IPS DF 4.7 (cell line): ENCODE results near the gene DROSHA.
"Not testable (repeated sequence)": the region's sequence is repeated elsewhere in the genome, so short reads cannot be mapped to it uniquely, and the experiment has no call there.

Experiments
- DNase-seq: peaks from one replicate; pipeline ENCODE4 v3.0.0-alpha.2; 2013; ENCODE audit warnings: low spot score; ENCODE audit errors: extremely low read depth

Gene DROSHA

GRCh38 chr5:31380049-31380448 lies 151.8 kb downstream of the DROSHA start:
- no peak for DNase-seq

- no peak for DNase-seq
Measured at GRCh38 chr5:31378838-31379237, 153.1 kb downstream of the DROSHA start.

GRCh38 chr5:31378136-31378535 lies 153.8 kb downstream of the DROSHA start:
- DNase-seq: no peak

DNA sequence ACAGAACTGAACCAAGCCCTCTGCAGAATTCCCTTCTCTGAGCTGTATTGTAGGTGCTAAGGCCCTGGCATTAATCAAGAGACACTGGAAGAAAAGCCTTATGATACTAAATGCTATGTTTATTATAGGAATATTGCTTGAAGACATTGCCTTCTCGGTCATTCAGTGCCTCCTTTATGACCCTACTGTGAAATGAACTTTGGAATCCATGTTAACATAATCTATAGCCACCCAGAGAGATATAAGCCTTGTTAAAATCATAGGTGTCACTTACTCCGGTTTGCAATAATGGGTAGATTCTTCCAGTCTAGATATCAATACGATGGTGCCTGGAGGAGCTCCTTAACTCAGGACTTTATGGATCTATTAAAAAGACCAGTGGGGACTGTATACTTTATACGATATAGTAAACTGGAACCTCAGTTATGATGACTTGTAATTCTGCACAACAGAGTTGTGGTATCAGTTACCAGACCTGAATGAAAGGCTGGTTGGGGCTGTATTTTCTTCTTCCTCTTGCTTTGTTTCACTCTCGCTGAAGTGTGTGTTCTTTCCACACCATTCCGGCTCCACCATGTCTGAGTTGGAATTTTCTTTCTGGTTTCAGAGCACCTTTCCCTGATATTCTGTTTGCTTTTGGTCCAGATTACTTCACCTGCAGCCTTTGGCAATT lies 154.5 kb downstream of the DROSHA start:
- DNase-seq: no peak

DNA sequence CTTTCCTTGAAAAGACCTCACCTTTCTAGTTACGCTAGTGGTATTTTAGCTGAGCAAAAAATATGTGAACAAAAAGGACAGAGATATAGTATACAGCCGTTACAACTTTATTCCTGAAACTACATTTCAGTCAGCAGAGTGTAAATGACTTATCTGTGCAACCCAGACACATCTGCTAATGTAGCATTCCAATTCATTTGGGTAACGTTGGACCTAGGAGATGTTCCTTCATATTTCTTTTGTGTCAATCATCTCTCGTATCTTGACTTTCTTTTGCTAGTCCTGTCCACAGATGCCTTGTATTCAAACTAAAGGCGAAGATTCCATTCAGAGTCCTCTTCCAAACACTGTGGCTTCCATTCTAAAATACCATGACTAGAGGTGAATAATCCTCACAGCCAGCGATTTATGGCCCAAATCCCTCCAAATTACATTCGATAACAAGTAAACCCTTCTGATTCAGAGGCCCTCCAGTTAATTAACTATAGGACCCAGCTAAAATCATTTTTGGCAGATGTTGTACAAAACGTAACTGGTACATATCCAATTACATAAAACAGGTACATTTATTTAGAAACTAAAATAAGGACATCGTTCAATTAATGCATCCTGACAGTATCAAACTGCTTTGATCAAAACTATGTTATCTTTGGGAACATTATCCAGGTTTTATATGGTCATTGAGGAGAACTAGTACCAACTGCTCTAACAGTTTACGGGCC lies 155.7 kb downstream of the DROSHA start:
- DNase-seq: no peak

DNA sequence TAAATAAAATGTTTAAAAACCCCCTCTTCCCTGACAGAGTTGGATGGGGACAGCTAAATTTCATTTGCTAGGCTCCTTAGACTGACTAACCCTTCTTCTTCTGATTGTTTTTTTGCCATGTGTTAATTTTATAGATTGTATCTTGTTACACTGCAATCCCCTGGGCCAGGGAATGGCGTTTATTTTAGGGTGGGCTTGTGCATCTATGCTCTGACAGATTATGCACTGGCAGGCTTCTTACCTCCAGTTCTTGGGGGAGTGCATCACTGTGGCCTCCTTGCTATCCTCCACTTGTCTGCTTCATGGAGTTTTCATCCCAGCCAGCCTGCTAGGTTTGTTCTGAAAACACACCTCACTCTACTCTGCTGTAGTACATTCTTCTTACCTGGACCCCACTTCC lies 159.8 kb downstream of the DROSHA start:
- no peak for DNase-seq

DNA sequence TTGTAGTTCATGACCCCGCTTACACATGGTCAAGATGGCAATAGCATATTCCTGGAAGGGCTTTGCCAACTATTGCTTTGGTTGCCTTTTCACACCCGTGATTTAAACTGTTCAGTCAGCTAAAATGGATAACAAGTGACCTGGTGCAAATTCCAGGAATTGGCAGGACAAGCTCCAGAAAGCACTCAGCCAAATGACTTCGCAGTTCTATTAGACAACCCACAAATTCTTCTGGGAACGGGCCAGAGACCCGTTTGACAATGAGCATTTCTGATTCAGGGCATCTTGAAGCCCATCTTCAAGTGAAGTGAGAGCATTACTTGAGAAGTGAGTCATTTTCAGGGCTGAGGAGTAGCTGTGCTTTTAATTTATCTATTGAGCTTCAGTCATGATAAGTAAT lies 165.0 kb downstream of the DROSHA start:
- no peak for DNase-seq

DNA sequence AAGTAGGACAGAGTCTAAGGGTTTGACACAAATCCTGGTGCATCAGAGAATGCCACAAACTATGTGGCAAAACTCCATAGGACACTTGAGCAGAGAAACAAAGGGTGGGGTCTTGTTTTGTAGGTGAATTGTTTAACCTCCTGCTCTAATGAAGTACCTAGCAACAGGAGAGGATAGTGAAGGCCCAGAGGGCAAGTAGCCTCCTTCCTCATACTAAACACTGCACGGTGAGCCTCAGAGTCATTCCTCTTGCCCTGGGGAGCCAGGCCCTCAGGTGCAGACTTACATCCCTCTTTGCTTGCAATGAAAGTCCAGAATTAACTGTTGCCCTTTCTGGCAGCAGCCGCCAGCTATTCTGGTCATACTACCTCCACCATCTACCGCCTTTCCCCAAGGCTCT lies 166.1 kb downstream of the DROSHA start:
- no peak for DNase-seq

DNA sequence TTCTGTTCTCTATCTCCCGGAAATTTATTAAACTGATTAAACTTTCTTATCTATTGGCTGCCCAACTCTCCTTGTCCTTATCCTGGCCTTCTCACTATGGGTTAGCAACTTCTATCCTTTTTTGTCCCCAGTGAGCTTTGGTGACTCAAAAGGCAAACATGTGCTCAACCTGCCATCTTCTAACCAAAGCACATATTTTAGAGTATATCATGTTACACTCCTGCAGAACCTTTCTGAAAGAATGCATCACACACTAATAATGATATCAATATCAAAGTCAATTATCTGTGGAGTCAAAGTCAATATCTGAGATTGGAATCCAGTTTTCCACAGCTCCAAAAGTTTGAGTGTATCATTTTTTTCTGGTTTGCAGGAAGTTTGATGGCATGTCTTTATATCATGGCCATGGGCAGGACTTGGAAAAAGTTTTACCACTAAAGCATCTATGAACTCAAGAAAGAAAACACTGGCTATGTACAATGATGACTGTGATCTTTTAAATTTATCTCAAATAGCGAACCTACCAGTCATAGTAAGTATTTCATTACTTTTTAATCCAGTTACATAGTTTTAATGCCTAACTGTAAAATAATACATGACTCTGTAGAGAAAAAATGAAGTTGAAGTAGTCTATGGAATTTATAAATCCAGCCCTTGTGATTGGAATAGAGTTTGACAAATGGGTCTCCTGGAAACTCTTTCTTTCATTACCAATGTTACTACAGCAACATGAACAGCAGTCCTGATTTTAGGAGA lies 166.8 kb downstream of the DROSHA start:
- DNase-seq: no peak

GRCh38 chr5:31362931-31363568 lies 168.8 kb downstream of the DROSHA start:
- no peak for DNase-seq

DNA sequence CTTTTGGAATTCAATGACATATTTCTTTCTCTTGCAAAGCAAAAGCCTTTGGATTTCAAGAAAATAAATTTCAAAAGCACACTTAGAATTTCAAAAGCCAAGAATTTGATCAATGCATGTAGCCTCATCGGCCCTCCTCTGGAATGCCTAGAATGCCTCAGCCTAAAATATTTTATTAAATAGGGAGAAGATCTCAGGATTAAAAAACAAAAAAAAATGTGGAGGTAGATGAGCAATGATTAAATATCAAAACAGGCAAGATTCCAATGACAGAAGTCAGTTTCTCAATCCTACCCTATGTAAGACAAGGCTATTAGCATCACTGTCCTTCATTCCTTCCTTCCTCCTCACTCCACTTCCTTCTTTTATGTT lies 169.4 kb downstream of the DROSHA start:
- DNase-seq: no peak

GRCh38 chr5:31361704-31362528 lies 170.0 kb downstream of the DROSHA start:
- DNase-seq: not testable (repeated sequence)

DNA sequence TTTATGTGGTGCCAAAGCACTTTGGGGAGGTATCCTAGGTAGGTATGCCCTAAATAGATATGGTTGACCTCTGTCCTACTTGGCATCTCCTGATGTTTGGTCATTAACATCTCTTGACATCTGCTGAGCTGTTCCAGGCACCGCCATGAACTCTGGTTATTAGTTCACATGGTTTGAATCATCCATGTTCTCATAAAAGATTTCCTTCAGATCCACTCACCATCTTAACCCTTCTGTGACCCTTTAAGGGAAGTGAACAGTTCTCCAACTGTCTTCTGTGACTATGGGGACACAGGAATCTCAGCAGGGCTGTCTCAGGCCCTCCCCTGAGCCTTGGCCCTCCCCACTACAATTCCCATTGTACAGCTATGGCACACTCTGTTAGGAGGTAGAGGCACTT lies 170.7 kb downstream of the DROSHA start:
- DNase-seq: no peak

GRCh38 chr5:31359839-31360238 lies 172.1 kb downstream of the DROSHA start:
- no peak for DNase-seq

- no peak for DNase-seq
Measured at GRCh38 chr5:31357038-31357437, 174.9 kb downstream of the DROSHA start.

DNA sequence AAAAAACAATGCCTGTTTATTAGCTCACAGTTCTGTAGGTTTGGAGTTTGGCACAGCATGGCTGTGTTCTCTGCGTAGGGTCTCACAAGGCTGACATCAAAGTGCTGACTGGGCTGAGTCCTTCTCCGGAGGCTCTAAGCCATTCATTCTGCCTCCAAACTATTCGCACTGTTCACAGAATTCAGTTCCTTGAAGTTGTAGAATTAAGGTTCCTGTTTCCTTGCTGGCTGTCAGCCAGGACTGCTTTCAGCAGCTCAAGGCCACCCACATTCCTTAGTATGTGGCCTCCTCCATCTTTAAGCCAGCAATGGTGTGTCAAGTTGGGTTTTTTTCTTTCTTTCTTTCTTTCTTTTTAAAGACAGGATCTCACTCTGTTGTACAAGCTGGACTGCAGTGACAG lies 176.6 kb downstream of the DROSHA start:
- DNase-seq: no peak
